ENCODE data around the gene CENPE. TPM values are rescaled to one million over a fixed set of nuclear protein-coding genes. Genes with fewer than 3 reads are reported as not detected.
A peak's percentile ranks its signal among the peaks of the same experiment; 100 is the strongest.

Gene CENPE
- total RNA-seq, 1 donor: 13.0 TPM

GRCh38 chr4:103168993-103169392, 29.1 kb downstream of the CENPE start:
- H2AFZ ChIP-seq (ENCODE audit: low read length): no peak overlapping the region
- no peaks in the 10 kb centered on the region for H3K27me3 ChIP-seq (ENCODE audit: insufficient read depth, low read length)
- H3K79me2 ChIP-seq (ENCODE audit: insufficient read depth, low read length): peaks cover 21% of the 10 kb centered on the region
- no peaks in the 10 kb centered on the region for H3K4me1 ChIP-seq (ENCODE audit: insufficient read depth, low read length)
- no peak overlapping the region for H3K4me2 ChIP-seq (ENCODE audit: insufficient read depth, low read length)
- TF ChIP-seq CTCF (IDR thresholded peaks at IDR 0.05; ENCODE audit: extremely low read depth, low read depth, low read length): no peak
- no peak overlapping the region for H3K27ac ChIP-seq (ENCODE audit: low read depth, low read length)
- no peaks in the 10 kb centered on the region for H4K20me1 ChIP-seq (ENCODE audit: insufficient read depth, low read length)
- no peak overlapping the region for H3K4me3 ChIP-seq (ENCODE audit: insufficient read depth, low read length)
- H3K9me3 ChIP-seq (ENCODE audit: low read depth, low read length): peaks cover 7% of the 10 kb centered on the region
- DNase-seq (ENCODE audit: insufficient read length, low spot score, missing footprints): no peak
- peaks cover 19% of the 10 kb centered on the region for H3K36me3 ChIP-seq (ENCODE audit: insufficient read depth, low read length)

GRCh38 chr4:103162176-103162575, 36.0 kb downstream of the CENPE start:
- no peak for DNase-seq (ENCODE audit: insufficient read length, low spot score, missing footprints)
- H3K4me3 ChIP-seq (ENCODE audit: insufficient read depth, low read length): no peak overlapping the region
- H2AFZ ChIP-seq (ENCODE audit: low read length): no peak overlapping the region
- peaks cover 4% of the 10 kb centered on the region for H3K36me3 ChIP-seq (ENCODE audit: insufficient read depth, low read length)
- no peak overlapping the region for H3K27ac ChIP-seq (ENCODE audit: low read depth, low read length)
- H3K9me3 ChIP-seq (ENCODE audit: low read depth, low read length): no peaks in the 10 kb centered on the region
- H4K20me1 ChIP-seq (ENCODE audit: insufficient read depth, low read length): no peaks in the 10 kb centered on the region
- no peak for TF ChIP-seq CTCF (IDR thresholded peaks at IDR 0.05; ENCODE audit: extremely low read depth, low read depth, low read length)
- no peaks in the 10 kb centered on the region for H3K79me2 ChIP-seq (ENCODE audit: insufficient read depth, low read length)
- H3K4me1 ChIP-seq (ENCODE audit: insufficient read depth, low read length): no peaks in the 10 kb centered on the region
- H3K4me2 ChIP-seq (ENCODE audit: insufficient read depth, low read length): no peak overlapping the region
- H3K27me3 ChIP-seq (ENCODE audit: insufficient read depth, low read length): no peaks in the 10 kb centered on the region

GRCh38 chr4:103158760-103159159, 39.4 kb downstream of the CENPE start:
- Histone ChIP-seq H3K4me1 (ENCODE audit: insufficient read depth, low read length) (no peaks in the 10 kb centered on the region), H3K4me2 (ENCODE audit: insufficient read depth, low read length) (peak overlapping the region; percentile 55), H3K4me3 (ENCODE audit: insufficient read depth, low read length) (peak overlapping the region; percentile 10), H3K36me3 (ENCODE audit: insufficient read depth, low read length) (peaks cover 4% of the 10 kb centered on the region), H2AFZ (ENCODE audit: low read length) (peak overlapping the region; percentile 55), H3K79me2 (ENCODE audit: insufficient read depth, low read length) (no peaks in the 10 kb centered on the region), H3K9me3 (ENCODE audit: low read depth, low read length) (no peaks in the 10 kb centered on the region), H4K20me1 (ENCODE audit: insufficient read depth, low read length) (no peaks in the 10 kb centered on the region), H3K27ac (ENCODE audit: low read depth, low read length) (peak overlapping the region; percentile 1), H3K27me3 (ENCODE audit: insufficient read depth, low read length) (no peaks in the 10 kb centered on the region)
- TF ChIP-seq CTCF (IDR thresholded peaks at IDR 0.05; ENCODE audit: extremely low read depth, low read depth, low read length): no peak
- DNase-seq (ENCODE audit: insufficient read length, low spot score, missing footprints): no peak

- H2AFZ ChIP-seq (ENCODE audit: low read length): no peak overlapping the region
- H3K9me3 ChIP-seq (ENCODE audit: low read depth, low read length): no peaks in the 10 kb centered on the region
- no peak for TF ChIP-seq CTCF (IDR thresholded peaks at IDR 0.05; ENCODE audit: extremely low read depth, low read depth, low read length)
- H3K27ac ChIP-seq (ENCODE audit: low read depth, low read length): no peak overlapping the region
- no peak overlapping the region for H3K4me3 ChIP-seq (ENCODE audit: insufficient read depth, low read length)
- H3K4me1 ChIP-seq (ENCODE audit: insufficient read depth, low read length): no peaks in the 10 kb centered on the region
- no peaks in the 10 kb centered on the region for H4K20me1 ChIP-seq (ENCODE audit: insufficient read depth, low read length)
- H3K36me3 ChIP-seq (ENCODE audit: insufficient read depth, low read length): peaks cover 4% of the 10 kb centered on the region
- no peaks in the 10 kb centered on the region for H3K27me3 ChIP-seq (ENCODE audit: insufficient read depth, low read length)
- DNase-seq (ENCODE audit: insufficient read length, low spot score, missing footprints): no peak
- H3K79me2 ChIP-seq (ENCODE audit: insufficient read depth, low read length): no peaks in the 10 kb centered on the region
- no peak overlapping the region for H3K4me2 ChIP-seq (ENCODE audit: insufficient read depth, low read length)
Measured at GRCh38 chr4:103156106-103156505, 42.0 kb downstream of the CENPE start.
